ENCODE measurements around the gene GPATCH1. TPM values are rescaled to one million over a fixed set of nuclear protein-coding genes. Genes with fewer than 3 reads are reported as not detected.
A peak's percentile ranks its signal among the peaks of the same experiment; 100 is the strongest.

The GPATCH1 gene
- total and polyA plus RNA-seq, 9 of the 15 experiments (the other 6 are each of a cell fraction or from before 2014, with no cell fraction given), result 3.7 to 9.7 (median 7.7) TPM

GRCh38 chr19:33132425-33132824 is 51.4 kb downstream of the GPATCH1 start:
- Histone ChIP-seq H3K4me1 (replicated peaks in 1 of 2; ENCODE audit: control insufficient read depth in 2 of 2, insufficient read depth in 2 of 2, low read length in 2 of 2) (peaks cover 0 to 15% of the 10 kb centered on the region in 2 experiments; a peak in 3 of 5 replicates), H2AFZ (ENCODE audit: low read depth, low read length) (no peak overlapping the region), H3K27ac (ENCODE audit: extremely low read depth, low read depth, low read length) (no peak overlapping the region), H3K27me3 (ENCODE audit: control insufficient read depth in 2 of 2, insufficient read depth in 2 of 2, low read length in 2 of 2) (no peaks in the 10 kb centered on the region; a peak in 2 of 5 replicates), H3K79me2 (ENCODE audit: control insufficient read depth, insufficient read depth, low read length) (no peaks in the 10 kb centered on the region), H3K4me2 (ENCODE audit: insufficient read depth, low read length) (no peak overlapping the region), H3K36me3 (ENCODE audit: control insufficient read depth, insufficient read depth, low read length) (peaks cover 17% of the 10 kb centered on the region; the same call in 1 of the 3 replicates), H4K20me1 (replicated peaks; ENCODE audit: control insufficient read depth, insufficient read depth, low read length) (no peaks in the 10 kb centered on the region), H3K4me3 (no peak overlapping the region), H3K9ac (ENCODE audit: insufficient read depth in 1 of 2, low read depth in 2 of 2, low read length in 2 of 2) (no peak overlapping the region), H3K9me1 (ENCODE audit: control insufficient read depth, insufficient read depth, low read length) (no peaks in the 10 kb centered on the region), H3K9me3 (replicated peaks; ENCODE audit: control insufficient read depth, insufficient read depth, low read depth, low read length) (no peaks in the 10 kb centered on the region)
- ATAC-seq, result peak; percentile 70
- in situ Hi-C loops (cut with MboI) (no loop called here), intact Hi-C loops (cut with micrococcal nuclease) (no loop called here)
- ChIA-PET POLR2A (no interaction called here), CTCF (ENCODE audit: low intra/inter-chr PET ratio) (no interaction called here)
- peak in 2 of 4 experiments; percentile 10 to 33 for DNase-seq (ENCODE audit: extremely low read depth in 1 of 4, low spot score in 3 of 4)
- 88% methylated on average over 15 of the region's 15 CpGs for WGBS (ENCODE audit: insufficient coverage, low coverage, missing lambda C conversion rate)
- FAIRE-seq, result no peak
- no TSS peak for BruUV-seq (replicated peaks)
- TF ChIP-seq EP400 (IDR thresholded peaks at IDR 0.05) (no peak), MAX (CRISPR knock-in tag; IDR thresholded peaks at IDR 0.05) (no peak), STAT6 (CRISPR knock-in tag; IDR thresholded peaks at IDR 0.05) (no peak), MXI1 (IDR thresholded peaks at IDR 0.05; ENCODE audit: low read depth, low read length) (no peak), KAT7 (CRISPR knock-in tag; IDR thresholded peaks at IDR 0.05; ENCODE audit: borderline replicate concordance) (no peak), POLR2AphosphoS2 (IDR thresholded peaks at IDR 0.05; ENCODE audit: low read length) (no peak), ZNF584 (CRISPR knock-in tag; IDR thresholded peaks at IDR 0.05; ENCODE audit: low read depth) (no peak), RNF2 (IDR thresholded peaks at IDR 0.05) (no peak), DDX20 (tag; IDR thresholded peaks at IDR 0.05; ENCODE audit: low read depth) (no peak), FOXA1 (IDR thresholded peaks at IDR 0.05; ENCODE audit: borderline replicate concordance) (no peak), ZNF253 (CRISPR knock-in tag; conservative IDR thresholded peaks at IDR 0.05) (no peak)
- TF ChIP-seq, protein P1, sequence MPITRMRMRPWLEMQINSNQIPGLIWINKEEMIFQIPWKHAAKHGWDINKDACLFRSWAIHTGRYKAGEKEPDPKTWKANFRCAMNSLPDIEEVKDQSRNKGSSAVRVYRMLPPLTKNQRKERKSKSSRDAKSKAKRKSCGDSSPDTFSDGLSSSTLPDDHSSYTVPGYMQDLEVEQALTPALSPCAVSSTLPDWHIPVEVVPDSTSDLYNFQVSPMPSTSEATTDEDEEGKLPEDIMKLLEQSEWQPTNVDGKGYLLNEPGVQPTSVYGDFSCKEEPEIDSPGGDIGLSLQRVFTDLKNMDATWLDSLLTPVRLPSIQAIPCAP (CRISPR knock-in tag; IDR thresholded peaks at IDR 0.05; ENCODE audit: borderline replicate concordance), result no peak
- TF ChIP-seq, protein P2, sequence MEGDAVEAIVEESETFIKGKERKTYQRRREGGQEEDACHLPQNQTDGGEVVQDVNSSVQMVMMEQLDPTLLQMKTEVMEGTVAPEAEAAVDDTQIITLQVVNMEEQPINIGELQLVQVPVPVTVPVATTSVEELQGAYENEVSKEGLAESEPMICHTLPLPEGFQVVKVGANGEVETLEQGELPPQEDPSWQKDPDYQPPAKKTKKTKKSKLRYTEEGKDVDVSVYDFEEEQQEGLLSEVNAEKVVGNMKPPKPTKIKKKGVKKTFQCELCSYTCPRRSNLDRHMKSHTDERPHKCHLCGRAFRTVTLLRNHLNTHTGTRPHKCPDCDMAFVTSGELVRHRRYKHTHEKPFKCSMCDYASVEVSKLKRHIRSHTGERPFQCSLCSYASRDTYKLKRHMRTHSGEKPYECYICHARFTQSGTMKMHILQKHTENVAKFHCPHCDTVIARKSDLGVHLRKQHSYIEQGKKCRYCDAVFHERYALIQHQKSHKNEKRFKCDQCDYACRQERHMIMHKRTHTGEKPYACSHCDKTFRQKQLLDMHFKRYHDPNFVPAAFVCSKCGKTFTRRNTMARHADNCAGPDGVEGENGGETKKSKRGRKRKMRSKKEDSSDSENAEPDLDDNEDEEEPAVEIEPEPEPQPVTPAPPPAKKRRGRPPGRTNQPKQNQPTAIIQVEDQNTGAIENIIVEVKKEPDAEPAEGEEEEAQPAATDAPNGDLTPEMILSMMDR (IDR thresholded peaks at IDR 0.05 in 2 of 3, conservative IDR thresholded peaks at IDR 0.05 in 1 of 3; ENCODE audit: insufficient read depth in 2 of 3, low read depth in 1 of 3, low read length in 3 of 3), result peak; percentile 22 to 45 (median 30); a peak in 4 of 6 replicates
- TF ChIP-seq, protein P3, sequence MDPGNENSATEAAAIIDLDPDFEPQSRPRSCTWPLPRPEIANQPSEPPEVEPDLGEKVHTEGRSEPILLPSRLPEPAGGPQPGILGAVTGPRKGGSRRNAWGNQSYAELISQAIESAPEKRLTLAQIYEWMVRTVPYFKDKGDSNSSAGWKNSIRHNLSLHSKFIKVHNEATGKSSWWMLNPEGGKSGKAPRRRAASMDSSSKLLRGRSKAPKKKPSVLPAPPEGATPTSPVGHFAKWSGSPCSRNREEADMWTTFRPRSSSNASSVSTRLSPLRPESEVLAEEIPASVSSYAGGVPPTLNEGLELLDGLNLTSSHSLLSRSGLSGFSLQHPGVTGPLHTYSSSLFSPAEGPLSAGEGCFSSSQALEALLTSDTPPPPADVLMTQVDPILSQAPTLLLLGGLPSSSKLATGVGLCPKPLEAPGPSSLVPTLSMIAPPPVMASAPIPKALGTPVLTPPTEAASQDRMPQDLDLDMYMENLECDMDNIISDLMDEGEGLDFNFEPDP (CRISPR knock-in tag; IDR thresholded peaks at IDR 0.05), result no peak

Measured in K562 (cell line).